GM12872 (cell line): ENCODE results near the gene ZBTB37.

Experiments
- TF ChIP-seq, protein P1 (sequence below): IDR thresholded peaks from 3 replicates; pipeline ENCODE4 v1.5.1; 2011; ENCODE audit warnings: low read depth, mild to moderate bottlenecking, low read length, moderate library complexity; ENCODE audit not compliant: insufficient read depth

ZBTB37 gene

DNA sequence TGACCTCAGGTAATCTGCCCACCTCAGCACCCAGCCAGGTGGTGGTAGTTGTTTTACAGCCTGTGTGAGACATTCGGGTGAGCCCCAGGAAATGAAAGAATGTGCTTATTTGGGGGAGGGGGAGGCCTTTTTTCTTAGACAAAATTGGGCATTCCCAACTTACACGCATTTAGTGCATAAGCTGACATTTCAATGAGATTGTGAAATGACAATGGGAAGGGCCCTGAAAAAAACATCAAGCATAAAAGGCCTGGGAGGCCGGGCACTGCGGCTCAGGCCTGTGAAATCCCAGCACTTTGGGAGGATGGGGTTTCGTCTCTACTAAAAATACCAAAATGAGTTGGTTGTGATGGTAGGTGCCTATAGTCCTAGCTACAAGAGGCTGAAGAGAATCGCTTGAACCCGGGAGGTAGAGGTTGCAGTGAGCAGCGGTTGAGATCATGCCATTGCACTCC, 5.4 kb upstream of the ZBTB37 start:
- TF ChIP-seq, protein P1, sequence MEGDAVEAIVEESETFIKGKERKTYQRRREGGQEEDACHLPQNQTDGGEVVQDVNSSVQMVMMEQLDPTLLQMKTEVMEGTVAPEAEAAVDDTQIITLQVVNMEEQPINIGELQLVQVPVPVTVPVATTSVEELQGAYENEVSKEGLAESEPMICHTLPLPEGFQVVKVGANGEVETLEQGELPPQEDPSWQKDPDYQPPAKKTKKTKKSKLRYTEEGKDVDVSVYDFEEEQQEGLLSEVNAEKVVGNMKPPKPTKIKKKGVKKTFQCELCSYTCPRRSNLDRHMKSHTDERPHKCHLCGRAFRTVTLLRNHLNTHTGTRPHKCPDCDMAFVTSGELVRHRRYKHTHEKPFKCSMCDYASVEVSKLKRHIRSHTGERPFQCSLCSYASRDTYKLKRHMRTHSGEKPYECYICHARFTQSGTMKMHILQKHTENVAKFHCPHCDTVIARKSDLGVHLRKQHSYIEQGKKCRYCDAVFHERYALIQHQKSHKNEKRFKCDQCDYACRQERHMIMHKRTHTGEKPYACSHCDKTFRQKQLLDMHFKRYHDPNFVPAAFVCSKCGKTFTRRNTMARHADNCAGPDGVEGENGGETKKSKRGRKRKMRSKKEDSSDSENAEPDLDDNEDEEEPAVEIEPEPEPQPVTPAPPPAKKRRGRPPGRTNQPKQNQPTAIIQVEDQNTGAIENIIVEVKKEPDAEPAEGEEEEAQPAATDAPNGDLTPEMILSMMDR, result no peak

DNA sequence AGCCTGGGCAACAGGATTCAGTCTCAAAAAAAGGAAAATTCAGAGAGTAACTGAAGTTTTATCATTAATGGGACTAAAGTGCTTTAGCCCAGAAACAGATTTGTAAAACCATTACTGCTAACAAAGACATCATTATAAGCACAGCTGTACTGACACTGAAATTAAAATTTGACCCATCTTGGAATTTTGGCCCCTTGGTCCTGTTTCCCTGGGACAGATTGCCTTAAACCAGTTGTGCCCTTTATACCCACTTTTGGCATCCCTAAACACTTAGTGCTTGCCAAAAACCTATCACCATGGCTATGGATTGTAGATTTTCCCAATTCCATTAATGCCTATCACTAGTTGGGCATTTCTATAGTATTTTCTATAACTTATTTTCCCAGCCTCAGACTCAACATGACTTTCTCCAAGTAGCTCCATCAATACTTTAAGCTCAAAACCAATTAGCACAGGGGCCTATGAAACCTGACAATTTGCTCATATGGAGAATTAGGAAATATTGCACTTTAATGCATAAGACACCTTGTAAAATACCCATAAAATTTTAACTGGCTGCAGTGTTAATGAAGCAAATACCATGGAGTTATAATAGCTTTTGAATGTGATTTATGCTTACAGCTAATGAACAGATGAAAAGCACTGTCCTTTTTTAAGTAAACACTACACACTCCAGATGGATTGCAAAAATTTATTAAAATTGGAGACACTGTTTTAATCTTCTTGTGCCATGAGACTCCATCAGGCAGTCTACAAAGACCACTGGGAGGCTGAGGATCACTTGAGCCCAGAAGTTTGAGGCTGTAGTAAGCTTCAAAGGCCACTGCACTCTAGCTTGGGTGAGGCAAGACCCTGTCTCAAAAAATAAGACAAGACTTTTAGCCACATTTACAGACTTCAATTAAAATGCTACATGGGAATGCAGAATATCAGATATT, 4.7 kb upstream of the ZBTB37 start:
- TF ChIP-seq, protein P1, result no peak

DNA sequence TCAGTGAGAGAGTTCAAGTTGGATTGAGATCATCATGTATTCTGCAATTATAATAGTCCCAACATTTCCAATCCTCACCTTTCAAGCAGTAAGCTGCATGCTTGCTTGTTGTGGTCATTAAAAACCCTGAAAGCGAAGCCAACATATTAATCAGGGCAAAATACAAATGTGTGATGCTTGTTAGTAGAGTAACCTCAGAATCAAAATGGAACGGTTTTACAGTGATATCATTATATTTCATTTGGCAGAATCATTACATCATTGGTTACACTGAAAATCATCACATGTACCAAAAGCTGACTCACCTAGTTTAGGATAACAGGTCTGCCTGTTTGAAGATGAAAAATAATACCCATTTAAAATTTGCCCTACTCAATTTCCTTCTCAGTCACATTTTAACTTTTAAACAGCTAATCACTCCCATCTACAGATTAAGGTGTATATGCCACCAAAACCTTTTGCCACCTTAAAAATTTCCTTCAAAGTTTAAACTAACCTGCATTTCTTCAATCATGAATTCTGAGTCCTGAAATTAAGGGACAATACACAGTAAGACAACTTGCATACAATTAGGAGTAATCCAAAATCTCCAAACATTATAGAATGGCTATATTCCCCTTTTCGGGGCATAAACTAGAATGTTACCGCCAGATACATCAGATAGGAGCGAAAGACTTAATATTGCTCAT, 3.9 kb upstream of the ZBTB37 start:
- TF ChIP-seq, protein P1, result no peak

DNA sequence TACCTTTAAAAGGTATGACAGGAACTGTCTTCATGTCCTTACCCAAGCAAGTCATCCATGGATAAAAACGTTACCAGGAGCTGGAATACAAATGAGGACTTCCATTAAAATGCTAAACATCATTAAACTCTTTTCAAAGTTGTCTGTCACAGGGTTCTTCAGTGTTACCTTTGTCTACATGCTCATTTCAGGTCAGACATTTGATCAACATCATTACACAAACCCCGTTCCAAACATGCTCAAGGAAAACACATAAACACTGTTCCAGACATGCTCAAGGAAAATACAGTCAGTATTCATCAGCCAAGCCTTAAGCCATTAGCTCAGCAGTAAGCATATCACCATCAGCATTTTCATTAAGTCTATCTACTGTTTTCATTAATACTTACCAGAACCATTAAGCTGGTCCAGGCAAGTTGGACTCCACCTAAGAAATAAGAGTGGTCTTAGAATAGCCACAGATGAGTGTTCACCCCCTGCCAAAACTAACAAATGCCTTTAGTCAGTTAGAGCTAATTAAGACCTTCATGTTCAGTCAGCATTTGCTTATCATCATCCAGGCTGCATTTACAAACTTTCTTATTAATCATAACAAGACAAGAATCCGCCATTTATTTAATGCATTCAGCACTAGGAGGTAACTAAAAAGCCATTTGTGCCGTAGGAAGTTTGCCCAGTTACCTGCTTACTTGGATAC, 2.6 kb upstream of the ZBTB37 start:
- TF ChIP-seq, protein P1, result no peak

DNA sequence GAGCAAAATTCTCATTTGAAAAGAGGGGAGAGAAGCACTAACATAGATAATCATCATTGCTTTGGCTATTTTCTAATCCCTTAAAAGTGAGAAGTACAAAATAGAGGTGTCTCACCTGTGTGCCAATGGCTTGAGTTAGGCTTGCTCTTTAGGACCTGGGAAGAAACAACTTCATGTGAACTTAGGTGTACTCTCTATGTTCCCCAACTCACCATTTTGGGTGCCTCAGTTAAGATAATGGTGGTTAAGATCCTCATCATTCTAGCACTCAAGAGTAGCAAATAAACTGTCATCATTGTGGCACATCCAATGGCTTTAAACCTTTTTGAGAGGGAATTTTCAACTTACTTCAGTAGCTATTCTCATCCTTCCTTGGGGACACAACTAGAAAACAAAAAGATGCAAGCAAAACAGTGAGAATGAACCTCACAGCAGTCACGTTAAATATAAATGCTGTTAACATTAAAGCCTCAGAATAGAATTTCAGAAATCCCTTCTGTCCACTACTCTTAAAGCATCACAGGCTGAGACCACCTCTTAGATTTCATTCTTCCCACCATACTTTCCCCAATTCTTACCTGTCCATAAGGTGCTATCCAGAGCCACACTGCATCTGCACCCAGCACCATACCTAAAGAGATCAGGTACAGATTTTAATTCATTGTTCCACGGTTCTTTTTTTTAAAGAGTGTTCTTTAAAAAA, 1.6 kb upstream of the ZBTB37 start:
- TF ChIP-seq, protein P1, result no peak

DNA sequence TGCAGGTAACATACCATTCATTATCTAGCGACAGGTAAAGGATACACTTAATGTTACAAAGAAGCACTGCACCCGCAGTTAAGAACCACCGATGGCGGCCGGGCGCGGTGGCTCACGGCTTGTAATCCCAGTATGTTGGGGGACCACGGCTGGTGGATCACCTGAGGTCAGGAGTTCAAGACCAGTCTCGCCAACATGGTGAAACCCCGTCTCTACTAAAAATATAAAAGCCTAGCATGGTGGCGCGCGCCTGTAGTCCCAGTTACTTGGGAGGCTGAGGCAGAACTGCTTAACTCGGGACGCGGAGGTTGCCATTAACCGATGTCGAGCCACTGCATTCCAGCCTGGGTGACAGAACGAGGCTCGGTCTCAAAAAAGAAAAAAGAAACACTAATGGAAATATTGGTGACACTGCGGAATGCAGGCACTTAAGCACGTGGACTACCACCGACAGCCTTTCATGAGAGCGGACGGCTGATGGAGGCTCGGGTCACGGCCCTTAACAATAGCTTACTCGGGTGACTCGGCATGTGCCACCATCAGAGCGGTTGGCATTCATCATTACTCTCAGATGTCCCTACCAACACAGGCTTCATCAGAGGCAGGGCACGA, 933 bp upstream of the ZBTB37 start:
- TF ChIP-seq, protein P1, result no peak
